Measurements from ENCODE around the gene RTN4RL1. TPM values are rescaled to one million over a fixed set of nuclear protein-coding genes. Genes with fewer than 3 reads are reported as not detected.

RTN4RL1 gene
- total RNA-seq, 3 donors from 2014 or later: 0.14 to 0.47 (median 0.43) TPM

DNA sequence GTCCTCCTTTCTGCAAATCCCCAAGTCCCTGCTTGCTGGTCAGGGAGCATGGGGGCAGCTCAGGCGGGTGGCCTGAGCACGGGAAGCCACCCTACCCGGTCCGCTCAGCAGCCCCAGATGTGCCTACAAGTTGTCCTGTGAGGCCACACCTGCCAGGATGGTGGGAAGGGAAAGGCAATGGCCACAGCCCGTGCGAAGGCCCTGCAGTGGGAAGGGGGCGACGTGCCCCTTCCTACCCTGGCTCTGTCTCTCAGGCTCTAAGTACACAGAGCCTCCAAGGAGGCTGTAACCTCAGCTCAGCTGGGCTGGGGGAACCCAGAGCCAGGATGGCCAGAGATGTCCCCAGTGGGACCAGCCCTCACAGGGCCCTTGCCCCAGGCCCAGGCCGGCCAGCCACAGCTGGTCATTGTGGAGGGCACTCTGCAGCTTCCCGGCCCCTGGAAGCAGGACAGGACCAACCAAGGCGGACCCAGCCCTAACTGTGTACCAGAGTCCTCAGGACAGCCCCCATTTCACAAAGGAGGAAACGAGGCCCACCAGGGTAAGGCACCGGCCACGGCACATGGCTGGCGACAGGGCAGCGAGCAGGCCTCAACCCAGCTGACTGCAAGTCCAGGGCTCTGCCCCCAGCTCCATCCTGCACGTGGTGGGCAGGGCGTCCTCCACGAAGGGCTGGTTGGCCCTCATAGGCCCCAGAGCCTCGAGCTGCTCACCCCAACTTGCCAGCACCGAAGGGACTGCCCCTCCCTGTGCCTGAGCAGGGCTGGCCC lies 82.3 kb downstream of the RTN4RL1 start:
- no peak for ATAC-seq

DNA sequence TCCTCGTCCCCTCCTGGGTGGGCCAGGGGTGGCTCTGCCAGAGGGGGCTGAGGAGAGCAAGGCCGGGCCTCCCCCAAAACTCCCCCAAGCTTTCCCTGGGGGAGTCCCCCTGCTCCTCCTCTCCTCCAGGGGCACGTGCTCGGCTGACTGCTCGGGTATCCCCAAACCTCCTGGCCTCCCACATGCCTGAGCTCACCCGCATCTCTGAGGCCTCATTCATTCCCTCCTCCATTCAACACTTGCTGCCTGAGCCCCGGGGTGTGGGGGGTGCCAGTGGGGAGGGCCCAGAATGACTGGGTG lies 83.1 kb downstream of the RTN4RL1 start:
- ATAC-seq (no peak), DNase-seq (no peak)
- Histone ChIP-seq H3K4me3 (no peak overlapping the region), H3K4me1 (ENCODE audit: low read depth) (no peaks in the 10 kb centered on the region), H3K36me3 (ENCODE audit: low read depth) (no peaks in the 10 kb centered on the region), H3K9me3 (no peaks in the 10 kb centered on the region)
- intact Hi-C loops (cut with DNase I, micrococcal nuclease): no loop called here
- TF ChIP-seq, protein P1, sequence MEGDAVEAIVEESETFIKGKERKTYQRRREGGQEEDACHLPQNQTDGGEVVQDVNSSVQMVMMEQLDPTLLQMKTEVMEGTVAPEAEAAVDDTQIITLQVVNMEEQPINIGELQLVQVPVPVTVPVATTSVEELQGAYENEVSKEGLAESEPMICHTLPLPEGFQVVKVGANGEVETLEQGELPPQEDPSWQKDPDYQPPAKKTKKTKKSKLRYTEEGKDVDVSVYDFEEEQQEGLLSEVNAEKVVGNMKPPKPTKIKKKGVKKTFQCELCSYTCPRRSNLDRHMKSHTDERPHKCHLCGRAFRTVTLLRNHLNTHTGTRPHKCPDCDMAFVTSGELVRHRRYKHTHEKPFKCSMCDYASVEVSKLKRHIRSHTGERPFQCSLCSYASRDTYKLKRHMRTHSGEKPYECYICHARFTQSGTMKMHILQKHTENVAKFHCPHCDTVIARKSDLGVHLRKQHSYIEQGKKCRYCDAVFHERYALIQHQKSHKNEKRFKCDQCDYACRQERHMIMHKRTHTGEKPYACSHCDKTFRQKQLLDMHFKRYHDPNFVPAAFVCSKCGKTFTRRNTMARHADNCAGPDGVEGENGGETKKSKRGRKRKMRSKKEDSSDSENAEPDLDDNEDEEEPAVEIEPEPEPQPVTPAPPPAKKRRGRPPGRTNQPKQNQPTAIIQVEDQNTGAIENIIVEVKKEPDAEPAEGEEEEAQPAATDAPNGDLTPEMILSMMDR (IDR thresholded peaks at IDR 0.05): no peak

More for the DNA sequence above, 82.3 kb downstream of the RTN4RL1 start:
- intact Hi-C loops (cut with DNase I, micrococcal nuclease): no loop called here
- no peaks in the 10 kb centered on the region for H3K36me3 ChIP-seq (ENCODE audit: low read depth)
- H3K4me3 ChIP-seq: no peak overlapping the region
- TF ChIP-seq, protein P1 (IDR thresholded peaks at IDR 0.05): no peak
- no peak for DNase-seq
- H3K9me3 ChIP-seq: no peaks in the 10 kb centered on the region
- H3K4me1 ChIP-seq (ENCODE audit: low read depth): no peaks in the 10 kb centered on the region

DNA sequence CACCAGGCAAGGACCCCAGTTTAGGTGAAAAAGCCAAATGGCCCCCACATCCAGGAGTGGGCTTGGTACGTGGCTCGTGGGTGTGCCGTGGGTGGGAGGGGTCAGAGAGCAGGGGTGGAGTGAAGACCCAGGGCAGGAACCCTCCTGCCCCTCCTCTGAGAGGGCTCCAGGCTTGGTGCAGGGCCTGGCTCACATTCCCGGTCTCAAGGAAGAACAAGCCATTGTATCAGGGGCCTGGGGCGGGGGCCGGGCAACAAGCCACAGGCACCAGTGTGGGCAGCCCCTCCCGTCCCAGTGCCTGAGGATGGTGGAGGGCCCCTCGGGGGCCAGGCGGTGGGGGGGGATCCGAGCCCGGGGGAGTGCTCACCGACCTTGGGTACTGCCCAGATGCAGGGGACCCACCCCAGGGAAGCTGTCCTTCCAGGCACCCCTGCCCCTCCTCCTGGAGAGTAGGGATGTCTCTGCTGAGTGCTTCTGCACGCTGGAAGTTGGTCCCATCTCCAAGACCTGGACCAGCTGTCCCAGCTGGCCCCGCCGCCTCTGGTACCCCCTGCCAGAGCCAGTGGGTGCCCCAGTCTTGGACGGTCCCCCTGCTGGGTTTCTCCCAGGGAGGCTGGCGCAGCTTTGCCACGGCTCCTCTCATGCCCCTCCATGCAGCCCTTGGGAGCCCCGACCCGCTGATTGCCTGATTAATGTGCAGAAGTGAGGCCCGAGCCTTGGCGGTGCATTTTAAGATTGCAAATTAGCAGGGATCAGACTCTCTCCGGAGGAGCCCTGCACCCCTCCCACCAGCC lies 83.7 kb downstream of the RTN4RL1 start:
- DNase-seq: no peak
- intact Hi-C loops (cut with DNase I, micrococcal nuclease): no loop called here
- no peaks in the 10 kb centered on the region for H3K4me1 ChIP-seq (ENCODE audit: low read depth)
- no peaks in the 10 kb centered on the region for H3K9me3 ChIP-seq
- no peaks in the 10 kb centered on the region for H3K36me3 ChIP-seq (ENCODE audit: low read depth)
- TF ChIP-seq, protein P1 (IDR thresholded peaks at IDR 0.05): no peak
- no peak overlapping the region for H3K4me3 ChIP-seq
- no peak for ATAC-seq

DNA sequence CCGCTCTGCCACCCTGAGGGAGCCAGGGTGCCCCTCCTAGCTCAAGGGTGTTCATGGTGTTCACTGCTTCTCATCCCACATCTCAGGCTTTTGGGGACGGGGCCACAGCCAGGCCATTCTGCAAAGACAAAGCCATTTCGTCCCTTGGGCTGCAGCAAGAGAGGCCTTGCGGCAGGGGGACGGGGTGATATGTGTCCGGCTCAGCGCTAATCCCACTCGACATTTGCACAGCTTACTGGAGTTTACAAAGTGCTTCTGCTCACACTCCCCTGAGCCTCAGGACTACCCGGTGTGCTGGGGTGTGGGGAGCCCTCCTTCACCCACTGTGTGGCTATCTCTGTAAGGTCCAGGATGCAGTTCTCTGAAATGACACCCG lies 84.3 kb downstream of the RTN4RL1 start:
- intact Hi-C loops (cut with DNase I, micrococcal nuclease): no loop called here
- TF ChIP-seq, protein P1 (IDR thresholded peaks at IDR 0.05): no peak
- Histone ChIP-seq H3K36me3 (ENCODE audit: low read depth) (no peaks in the 10 kb centered on the region), H3K4me3 (no peak overlapping the region), H3K4me1 (ENCODE audit: low read depth) (no peaks in the 10 kb centered on the region), H3K9me3 (no peaks in the 10 kb centered on the region)
- ATAC-seq: no peak
- DNase-seq: no peak

DNA sequence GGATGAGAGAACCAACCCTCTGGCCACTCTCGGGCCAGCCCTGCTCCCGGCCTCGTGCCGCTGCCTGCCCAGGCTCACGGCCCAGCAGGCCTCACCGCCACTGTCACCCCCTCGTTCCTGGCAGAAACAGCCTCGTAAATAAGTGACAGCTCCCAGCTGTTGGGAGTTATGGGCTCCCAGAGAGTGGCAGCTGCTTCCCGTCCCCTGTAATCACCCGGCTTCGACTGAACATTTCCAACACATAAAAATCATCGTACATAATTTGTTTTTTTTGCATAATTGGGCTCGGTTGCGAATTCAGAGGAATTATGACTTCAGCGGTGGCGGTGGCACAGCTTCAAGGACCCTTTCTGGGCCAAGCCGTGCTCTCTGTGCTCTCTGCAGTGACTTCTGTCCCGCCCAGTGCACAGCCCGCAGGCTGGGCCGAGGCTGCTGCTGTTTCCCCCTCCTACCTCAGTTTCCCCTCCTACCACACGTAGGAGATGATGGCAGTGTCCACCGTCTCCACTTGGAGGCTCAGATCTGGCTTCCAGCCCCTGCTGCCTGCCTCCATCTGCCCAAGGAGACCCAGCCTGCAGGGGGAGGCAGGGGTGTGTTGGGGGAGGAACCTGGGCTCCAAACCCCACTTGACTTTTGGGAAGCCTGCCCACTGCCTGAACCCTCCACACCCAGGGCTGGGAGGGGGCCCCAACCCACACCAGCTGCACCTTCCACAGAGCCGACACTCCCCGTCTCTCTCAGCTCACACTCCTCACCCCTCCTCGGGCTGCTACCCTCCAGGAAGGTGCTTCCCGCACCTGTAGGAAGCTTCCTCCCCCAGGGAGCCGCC lies 84.9 kb downstream of the RTN4RL1 start:
- ATAC-seq (peak; percentile 50), DNase-seq (peak in 2 of 3 donors; percentile 39 to 54)
- intact Hi-C loops (cut with DNase I, micrococcal nuclease): no loop called here
- Histone ChIP-seq H3K4me3 (no peak overlapping the region), H3K4me1 (ENCODE audit: low read depth) (no peaks in the 10 kb centered on the region), H3K9me3 (no peaks in the 10 kb centered on the region), H3K36me3 (ENCODE audit: low read depth) (no peaks in the 10 kb centered on the region)
- TF ChIP-seq, protein P1 (IDR thresholded peaks at IDR 0.05): no peak

Measured in mucosa of descending colon (tissue), 3 donors.